ENCODE results near the gene GYS1. TPM values are rescaled to one million over a fixed set of nuclear protein-coding genes. Genes with fewer than 3 reads are reported as not detected.

GYS1 gene
- total and polyA plus RNA-seq, 10 of the 15 experiments (the other 5 are each of a cell fraction or from before 2014, with no cell fraction given) = 3.7 to 62.0 (median 37.3) TPM

DNA sequence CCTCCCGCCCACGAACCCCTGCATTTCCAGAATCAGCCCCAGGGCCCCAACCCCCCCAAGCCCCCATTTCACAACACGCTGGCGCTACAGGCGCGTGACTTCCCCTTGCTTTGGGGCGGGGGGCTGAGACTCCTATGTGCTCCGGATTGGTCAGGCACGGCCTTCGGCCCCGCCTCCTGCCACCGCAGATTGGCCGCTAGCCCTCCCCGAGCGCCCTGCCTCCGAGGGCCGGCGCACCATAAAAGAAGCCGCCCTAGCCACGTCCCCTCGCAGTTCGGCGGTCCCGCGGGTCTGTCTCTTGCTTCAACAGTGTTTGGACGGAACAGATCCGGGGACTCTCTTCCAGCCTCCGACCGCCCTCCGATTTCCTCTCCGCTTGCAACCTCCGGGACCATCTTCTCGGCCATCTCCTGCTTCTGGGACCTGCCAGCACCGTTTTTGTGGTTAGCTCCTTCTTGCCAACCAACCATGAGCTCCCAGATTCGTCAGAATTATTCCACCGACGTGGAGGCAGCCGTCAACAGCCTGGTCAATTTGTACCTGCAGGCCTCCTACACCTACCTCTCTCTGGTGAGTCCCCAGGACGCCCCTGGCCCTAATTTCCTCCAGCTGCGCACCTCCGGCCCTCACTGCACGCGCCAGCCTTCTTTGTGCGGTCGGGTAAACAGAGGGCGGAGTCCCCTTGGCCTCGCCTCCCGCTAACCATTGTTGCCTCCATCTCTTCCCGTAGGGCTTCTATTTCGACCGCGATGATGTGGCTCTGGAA lies 27.9 kb downstream of the GYS1 start, which contains the start of gene FTL (continued):
- TF ChIP-seq JUND (IDR thresholded peaks at IDR 0.05; ENCODE audit: low read depth, low read length) (no peak; the same call in 1 of the 2 replicates), ZNF217 (IDR thresholded peaks at IDR 0.05) (no peak), NFYB (IDR thresholded peaks at IDR 0.05; ENCODE audit: insufficient read depth, low read depth, low read length) (peak; percentile 88), IKZF1 (conservative IDR thresholded peaks at IDR 0.05) (no peak), POU2F2 (IDR thresholded peaks at IDR 0.05; ENCODE audit: borderline replicate concordance, low read depth, low read length) (peak; percentile 98), ZNF687 (IDR thresholded peaks at IDR 0.05) (peak; percentile 99), SIX5 (IDR thresholded peaks at IDR 0.05; ENCODE audit: low read depth, low read length, severe bottlenecking) (peak; percentile 6), FOXK2 (IDR thresholded peaks at IDR 0.05) (peak; percentile 46; the same call in 1 of the 2 replicates), ZNF384 (IDR thresholded peaks at IDR 0.05; ENCODE audit: borderline replicate concordance, low read depth, low read length) (no peak), PKNOX1 (IDR thresholded peaks at IDR 0.05) (0 out of 2 replicates have a peak, but pooled peaks have one; percentile 28), BCL3 (IDR thresholded peaks at IDR 0.05; ENCODE audit: borderline replicate concordance, insufficient read depth, low read depth, low read length, poor library complexity, severe bottlenecking) (peak; percentile 57), BCL11A (IDR thresholded peaks at IDR 0.05; ENCODE audit: low read depth, low read length) (no peak), ASH2L (IDR thresholded peaks at IDR 0.05; ENCODE audit: borderline replicate concordance, low read depth) (no peak), ZNF207 (IDR thresholded peaks at IDR 0.05; ENCODE audit: borderline replicate concordance) (peak; percentile 92; the same call in 1 of the 2 replicates), REST (IDR thresholded peaks at IDR 0.05; ENCODE audit: low read depth, low read length) (no peak), MYB (IDR thresholded peaks at IDR 0.05; ENCODE audit: borderline replicate concordance, low read depth, low read length) (no peak)
- TF ChIP-seq, protein P1, sequence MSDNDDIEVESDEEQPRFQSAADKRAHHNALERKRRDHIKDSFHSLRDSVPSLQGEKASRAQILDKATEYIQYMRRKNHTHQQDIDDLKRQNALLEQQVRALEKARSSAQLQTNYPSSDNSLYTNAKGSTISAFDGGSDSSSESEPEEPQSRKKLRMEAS (IDR thresholded peaks at IDR 0.05; ENCODE audit: low read depth, low read length) = peak; percentile 26; the same call in 1 of the 2 replicates
- TF ChIP-seq, protein P2, sequence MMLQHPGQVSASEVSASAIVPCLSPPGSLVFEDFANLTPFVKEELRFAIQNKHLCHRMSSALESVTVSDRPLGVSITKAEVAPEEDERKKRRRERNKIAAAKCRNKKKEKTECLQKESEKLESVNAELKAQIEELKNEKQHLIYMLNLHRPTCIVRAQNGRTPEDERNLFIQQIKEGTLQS (IDR thresholded peaks at IDR 0.05; ENCODE audit: borderline replicate concordance, extremely low read depth, low read depth, low read length) = no peak

Data from GM12878 (cell line).